Measurements from ENCODE around the gene NRK.

- TF ChIP-seq RNF2 (IDR thresholded peaks at IDR 0.05) (no peak), ATF3 (IDR thresholded peaks at IDR 0.05) (no peak), ATF3 (CRISPR knock-in tag; conservative IDR thresholded peaks at IDR 0.05) (no peak), ATF1 (CRISPR knock-in tag; IDR thresholded peaks at IDR 0.05) (no peak), ATF1 (tag; IDR thresholded peaks at IDR 0.05) (no peak), ZNF551 (CRISPR knock-in tag; IDR thresholded peaks at IDR 0.05) (no peak)
Observed at GRCh38 chrX:105821471-105822121, 743 bp upstream of the NRK start.

Measured in K562 (cell line).